Right renal cortex interstitium (tissue), 3 donors: ENCODE results near the gene CLIC1. TPM values are rescaled to one million over a fixed set of nuclear protein-coding genes. Genes with fewer than 3 reads are reported as not detected.

Experiments
- DNase-seq, 3 donors: peaks; one replicate each; pipeline ENCODE4 v3.0.0-alpha.2; 2013; ENCODE audit warnings: low read depth in 3 of 3, low spot score in 2 of 3
- polyA plus RNA-seq, 3 donors: library from polyadenylated mRNA; unstranded; fragments of 120-200 nt; gene quantifications; one replicate each; pipeline ENCODE4 v1.2.1, GENCODE V29; 2013; ENCODE audit not compliant: insufficient read length in 3 of 3

CLIC1 gene
- polyA plus RNA-seq, 3 donors, result 313 to 334 (median 325) TPM

GRCh38 chr6:31740397-31741223 lies 4.3 kb upstream of the CLIC1 start:
- peak in 1 of 3 donors; percentile 44 for DNase-seq

- peak; percentile 97 to 100 (median 99) for DNase-seq
Measured at GRCh38 chr6:31739639-31740396, 3.5 kb upstream of the CLIC1 start, which contains the start of gene MSH5. TSS of gene MSH5 (plus strand) at chr6:31740005. CDS start at chr6:31740467, 462 bp downstream.

GRCh38 chr6:31737991-31738979 lies 2.0 kb upstream of the CLIC1 start:
- DNase-seq, result peak in 2 of 3 donors; percentile 45 to 74

DNA sequence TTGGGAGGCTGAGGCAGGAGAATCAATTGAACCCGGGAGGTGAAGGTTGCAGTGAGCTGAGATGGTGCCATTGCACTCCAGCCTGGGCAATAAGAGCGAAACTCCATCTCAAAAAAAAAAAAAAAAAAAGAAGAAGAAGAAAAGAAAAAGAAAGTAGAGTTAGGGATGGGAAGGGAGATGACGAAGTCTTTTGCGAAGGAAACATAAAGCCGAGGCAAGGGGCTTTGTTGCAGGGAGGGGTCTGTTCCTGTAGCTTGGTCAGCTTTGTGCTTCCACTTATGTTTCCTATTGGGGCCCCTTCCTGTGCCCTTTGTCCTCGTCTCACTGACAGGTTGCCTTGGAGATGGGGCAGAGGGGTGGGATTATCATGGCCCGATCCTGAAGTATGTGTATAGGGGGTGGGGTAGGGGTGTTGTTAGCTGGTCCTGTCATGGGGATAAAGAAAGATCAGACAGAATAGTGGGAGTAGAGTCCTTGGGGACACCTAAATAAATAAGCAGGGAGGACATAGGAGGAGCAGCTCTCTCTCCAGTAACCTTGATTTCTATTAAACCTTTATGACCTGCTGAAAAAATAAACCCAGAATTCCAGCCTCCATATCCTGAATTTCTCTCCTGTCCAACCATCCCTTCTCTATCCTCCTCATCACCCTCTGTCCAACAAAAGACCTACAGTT lies 1.1 kb upstream of the CLIC1 start:
- peak in 2 of 3 donors; percentile 54 to 61 for DNase-seq

- DNase-seq, result no peak
Measured at GRCh38 chr6:31736768-31737314, 511 bp upstream of the CLIC1 start.

DNA sequence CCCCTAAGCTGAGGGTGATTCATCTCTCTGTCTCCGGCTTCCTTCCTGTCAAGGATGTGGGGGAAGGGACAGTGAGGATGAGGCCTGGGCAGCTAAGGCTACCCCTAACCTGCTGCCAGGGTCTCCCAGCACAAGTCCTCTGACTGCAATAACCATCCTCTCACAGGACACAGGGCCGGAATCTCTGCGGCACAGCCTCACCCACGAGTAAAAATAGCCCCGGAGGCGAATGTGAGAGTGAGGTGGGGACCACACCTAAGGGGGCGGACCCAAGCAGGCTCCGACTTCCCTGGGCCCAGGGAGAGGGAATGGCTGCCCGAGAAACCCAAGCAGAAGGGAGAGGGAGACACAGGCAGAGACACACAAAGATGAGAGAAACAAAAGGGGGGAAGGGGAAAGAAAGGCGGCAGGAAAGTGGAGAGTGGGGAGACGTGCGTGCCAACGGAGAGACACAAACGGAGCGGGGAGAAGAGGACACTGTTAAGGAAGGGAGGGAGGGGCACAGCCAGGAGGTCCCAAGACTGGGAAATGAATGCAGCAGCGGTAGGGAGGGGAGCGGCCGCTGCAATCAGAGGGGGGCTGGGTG lies 1.4 kb downstream of the CLIC1 start:
- DNase-seq, result no peak

- DNase-seq, result no peak
Measured at GRCh38 chr6:31734247-31734820, 2.0 kb downstream of the CLIC1 start.

GRCh38 chr6:31733734-31734133 lies 2.6 kb downstream of the CLIC1 start:
- no peak for DNase-seq

DNA sequence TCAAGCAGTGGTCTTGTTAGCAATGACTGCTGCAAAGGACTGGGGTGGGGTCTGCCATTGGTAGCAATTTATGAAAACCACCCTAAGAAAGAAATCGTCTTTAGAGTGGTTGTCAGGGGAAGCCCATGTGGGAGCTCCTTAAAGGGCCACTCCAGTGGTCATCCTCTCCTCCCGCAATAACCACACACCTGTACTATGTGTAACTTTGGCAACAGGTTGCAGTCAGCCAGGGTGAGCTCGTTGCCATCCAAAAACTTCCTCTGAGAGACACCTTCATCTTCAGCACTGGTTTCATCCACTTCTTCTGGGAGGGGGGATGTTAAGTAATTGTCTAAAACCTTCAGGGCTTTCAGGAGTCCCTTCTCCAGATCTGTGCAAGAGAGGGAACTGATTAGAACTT lies 4.3 kb downstream of the CLIC1 start:
- DNase-seq, result no peak

- no peak for DNase-seq
Measured at GRCh38 chr6:31730631-31731086, 5.7 kb downstream of the CLIC1 start.

DNA sequence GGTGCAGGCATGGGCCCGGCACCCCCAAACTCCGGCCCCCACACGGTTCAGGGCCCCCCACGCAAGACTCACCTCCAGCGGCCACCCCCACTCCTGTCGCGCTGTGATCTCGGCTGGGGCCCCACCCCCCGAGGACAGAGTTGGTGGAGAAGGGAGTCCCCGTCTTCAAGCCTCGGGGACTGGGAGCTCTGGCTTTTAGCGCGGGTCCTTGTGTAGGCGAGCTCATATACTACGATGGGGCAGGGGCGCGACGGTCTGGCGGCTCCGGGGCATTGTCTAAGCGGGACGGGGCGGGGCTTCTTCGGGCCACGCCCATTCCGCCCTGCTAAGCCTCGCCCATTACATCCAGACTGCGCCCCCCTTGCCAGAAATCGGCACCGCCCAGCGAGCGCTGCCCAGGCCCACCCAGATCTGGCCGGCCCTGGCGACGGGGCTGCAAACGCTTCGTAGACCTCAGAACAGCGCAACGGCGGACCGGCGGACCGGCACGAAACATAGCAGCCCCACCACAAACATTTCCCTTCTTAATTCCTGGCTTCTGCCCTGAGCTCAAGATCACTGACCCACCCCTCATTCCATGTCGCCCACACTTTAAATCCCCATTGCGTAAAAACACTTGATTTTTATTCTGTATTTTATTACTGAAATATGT lies 6.2 kb downstream of the CLIC1 start:
- DNase-seq, result peak; percentile 62 to 89 (median 88)

GRCh38 chr6:31729515-31729978 lies 6.8 kb downstream of the CLIC1 start:
- DNase-seq, result peak; percentile 86 to 89 (median 89)

- no peak for DNase-seq
Measured at GRCh38 chr6:31728767-31729514, 7.4 kb downstream of the CLIC1 start, which contains the start of gene DDAH2. TSS of gene DDAH2 (minus strand) at chr6:31729299. CDS start at chr6:31729161, 138 bp downstream.

- DNase-seq, result no peak
Measured at GRCh38 chr6:31727717-31728671, 8.3 kb downstream of the CLIC1 start.

DNA sequence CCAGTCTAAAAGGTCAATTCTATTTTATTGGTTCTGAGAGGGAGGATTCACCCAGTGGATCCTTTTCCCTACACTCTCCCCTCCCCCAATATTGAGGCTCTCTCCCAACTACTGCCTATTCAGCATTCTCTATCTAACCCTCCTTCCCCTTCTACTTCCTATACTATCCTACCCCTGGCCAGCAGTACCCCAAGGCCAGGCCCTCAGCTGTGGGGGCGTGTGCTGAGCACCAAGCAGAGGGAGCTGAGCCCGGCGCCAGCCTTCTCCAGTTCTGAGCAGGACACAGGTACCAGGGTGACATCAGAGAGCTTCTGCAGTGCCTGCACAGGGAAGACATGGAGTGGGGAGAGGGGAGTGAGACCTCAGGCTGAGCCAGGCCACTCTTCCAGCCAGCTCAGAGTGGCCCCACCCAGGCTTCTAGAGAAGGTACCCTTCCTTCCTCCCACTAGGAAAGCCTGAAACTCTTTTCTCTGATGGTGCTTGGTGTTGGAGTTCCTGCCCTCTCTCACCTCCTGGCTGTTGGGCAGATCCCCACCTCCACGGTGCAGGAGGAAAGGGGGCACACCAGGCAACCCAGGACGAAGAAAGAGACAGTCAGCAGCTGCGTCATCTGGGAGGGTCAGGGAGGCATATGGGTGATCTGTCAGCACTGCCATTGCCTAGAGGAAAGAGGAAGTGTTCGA lies 9.2 kb downstream of the CLIC1 start:
- no peak for DNase-seq
